HG02588 (cell line): ENCODE data around the gene CDO1.

Experiments
- ATAC-seq: cut with Tn5 transposase; IDR thresholded peaks from one replicate; pipeline ENCODE4 v1.9.1; 2021; ENCODE audit warnings: mild to moderate bottlenecking, moderate library complexity; ENCODE audit not compliant: unreplicated experiment

CDO1 gene

GRCh38 chr5:115816226-115817081 lies at the start of gene CDO1:
Gene CDO1 (minus strand): TSS chr5:115816659. CDS start chr5:115816397, 262 bp downstream.
- no peak for ATAC-seq

DNA sequence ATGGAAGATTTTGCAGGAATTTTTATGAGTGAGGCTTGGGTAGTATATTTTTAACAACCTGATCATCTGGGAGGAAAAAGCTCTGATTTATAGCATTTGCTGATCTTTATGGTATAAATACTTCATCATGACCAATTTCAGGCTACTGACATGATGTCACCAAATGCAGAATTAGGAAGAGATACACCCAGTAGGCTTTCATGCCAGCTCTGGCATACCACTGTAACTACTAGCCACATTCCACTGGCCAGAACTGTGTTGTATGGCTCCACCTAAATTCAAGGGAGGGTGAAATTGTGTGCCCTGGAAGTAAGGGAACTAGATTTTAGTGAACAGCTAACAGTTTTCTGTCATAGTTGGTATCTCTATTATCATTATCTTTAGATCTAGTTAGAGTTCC lies 42.9 kb upstream of the CDO1 start:
- no peak for ATAC-seq

- no peak for ATAC-seq
Observed at GRCh38 chr5:115858396-115858795, 41.9 kb upstream of the CDO1 start.

GRCh38 chr5:115857626-115858349 lies 41.3 kb upstream of the CDO1 start:
- ATAC-seq, result no peak

- ATAC-seq, result no peak
Observed at GRCh38 chr5:115857057-115857479, 40.6 kb upstream of the CDO1 start.

DNA sequence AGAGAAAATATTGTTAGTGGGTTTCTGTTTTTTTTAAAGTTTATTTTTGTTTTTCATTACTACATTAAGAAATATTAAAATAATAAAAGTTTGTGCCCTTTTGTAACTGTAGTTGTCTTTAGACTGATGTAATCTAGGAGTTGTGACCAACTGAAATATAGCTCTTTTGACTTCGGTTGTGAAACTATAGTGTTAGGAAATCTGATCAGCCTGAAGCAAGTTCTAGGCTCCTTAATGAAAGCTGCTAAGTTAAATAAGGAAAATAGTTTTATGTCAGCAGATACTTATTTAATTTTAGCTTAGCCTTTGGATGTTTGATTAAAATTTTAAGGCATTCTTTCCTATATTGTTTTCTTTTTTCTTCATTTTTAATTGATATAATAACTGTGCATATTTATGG lies 39.5 kb upstream of the CDO1 start:
- ATAC-seq, result no peak

DNA sequence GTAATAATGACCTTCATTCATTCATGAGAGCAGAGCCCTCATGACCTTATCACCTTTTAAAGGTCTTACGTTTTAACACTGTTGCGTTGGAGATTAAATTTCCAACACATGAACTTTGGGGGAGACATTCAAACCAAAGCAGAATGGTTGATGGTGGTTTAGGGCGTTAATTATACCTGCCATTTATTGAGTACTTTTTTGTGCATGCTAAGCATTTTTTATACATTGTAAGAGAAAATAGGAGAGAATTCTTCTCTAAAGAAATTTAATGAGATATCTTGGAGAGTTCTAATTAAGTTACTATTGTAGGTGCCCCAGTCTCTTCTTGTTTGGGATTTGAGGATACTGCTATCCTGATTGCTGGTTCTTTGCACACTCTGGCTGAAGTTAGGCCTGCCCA lies 37.7 kb upstream of the CDO1 start:
- ATAC-seq, result no peak

- ATAC-seq, result no peak
Observed at GRCh38 chr5:115850744-115851416, 34.4 kb upstream of the CDO1 start.

DNA sequence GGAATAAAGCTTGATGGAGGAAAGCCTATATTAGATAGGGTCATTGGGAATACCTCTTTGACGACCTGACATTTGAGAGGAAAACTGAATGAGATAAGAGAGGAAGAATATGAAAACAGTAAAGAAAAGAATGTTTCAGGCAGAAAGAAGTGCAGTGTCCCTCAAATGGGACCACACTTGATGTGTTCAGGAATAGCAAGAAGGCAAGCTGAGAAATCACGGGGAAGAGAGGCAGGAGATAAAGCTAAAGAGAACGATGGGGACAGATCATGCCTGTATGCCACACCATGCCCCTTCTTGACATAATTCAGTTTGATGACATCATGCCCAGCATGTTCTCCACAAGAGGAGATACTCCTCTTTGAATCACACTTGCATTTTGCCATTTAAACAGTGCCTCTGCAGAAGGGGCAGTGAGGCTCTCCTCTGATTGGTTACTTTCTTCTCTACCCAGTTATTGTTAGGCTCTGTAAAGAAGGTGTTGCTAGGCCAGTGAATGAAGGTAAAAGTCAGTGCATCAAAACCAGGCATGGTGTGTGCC lies 32.9 kb upstream of the CDO1 start:
- no peak for ATAC-seq

DNA sequence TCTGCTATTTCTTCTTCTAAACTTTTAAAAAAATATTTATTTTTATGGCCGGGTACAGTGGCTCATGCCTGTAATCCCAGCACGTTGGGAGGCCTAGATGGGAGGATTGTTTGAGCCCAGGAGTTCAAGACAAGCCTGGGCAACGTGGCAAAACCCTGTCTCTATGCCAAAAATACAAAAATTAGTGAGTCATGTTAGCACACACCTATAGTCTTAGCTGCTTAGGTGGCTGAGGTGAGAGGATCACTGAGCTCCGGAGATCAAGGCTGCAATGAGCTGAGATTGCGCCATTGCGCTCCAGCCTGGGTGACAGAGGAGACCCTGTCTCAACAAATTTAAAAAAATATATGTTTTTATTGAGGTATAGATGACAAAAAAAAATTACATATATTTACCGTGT lies 30.8 kb upstream of the CDO1 start:
- no peak for ATAC-seq

DNA sequence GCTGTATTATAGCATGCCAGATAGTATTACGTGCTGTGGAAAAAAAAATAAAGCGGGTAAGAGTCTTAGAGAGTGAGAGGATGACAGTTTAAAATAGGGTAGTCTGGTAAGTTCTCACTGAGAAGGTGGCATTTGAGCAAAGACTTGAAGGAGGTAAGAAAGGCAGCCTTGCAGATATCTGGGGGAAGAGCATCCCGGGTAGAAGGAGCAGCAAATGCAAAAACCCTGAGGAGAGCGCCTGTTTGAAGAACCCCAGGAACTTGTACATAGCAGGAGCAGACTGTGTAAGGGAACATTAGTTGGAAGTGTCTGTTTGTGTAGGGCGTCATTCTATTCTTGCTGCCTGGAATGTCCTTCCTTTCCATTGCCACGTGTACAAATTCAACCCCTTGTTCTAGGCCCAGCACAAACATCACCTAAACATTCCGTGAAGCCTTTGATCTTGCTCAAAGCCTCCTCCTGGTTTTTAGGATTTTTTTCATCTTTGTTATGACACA lies 27.9 kb upstream of the CDO1 start:
- no peak for ATAC-seq

GRCh38 chr5:115843444-115844130 lies 27.1 kb upstream of the CDO1 start:
- no peak for ATAC-seq

- no peak for ATAC-seq
Observed at GRCh38 chr5:115842952-115843351, 26.5 kb upstream of the CDO1 start.

DNA sequence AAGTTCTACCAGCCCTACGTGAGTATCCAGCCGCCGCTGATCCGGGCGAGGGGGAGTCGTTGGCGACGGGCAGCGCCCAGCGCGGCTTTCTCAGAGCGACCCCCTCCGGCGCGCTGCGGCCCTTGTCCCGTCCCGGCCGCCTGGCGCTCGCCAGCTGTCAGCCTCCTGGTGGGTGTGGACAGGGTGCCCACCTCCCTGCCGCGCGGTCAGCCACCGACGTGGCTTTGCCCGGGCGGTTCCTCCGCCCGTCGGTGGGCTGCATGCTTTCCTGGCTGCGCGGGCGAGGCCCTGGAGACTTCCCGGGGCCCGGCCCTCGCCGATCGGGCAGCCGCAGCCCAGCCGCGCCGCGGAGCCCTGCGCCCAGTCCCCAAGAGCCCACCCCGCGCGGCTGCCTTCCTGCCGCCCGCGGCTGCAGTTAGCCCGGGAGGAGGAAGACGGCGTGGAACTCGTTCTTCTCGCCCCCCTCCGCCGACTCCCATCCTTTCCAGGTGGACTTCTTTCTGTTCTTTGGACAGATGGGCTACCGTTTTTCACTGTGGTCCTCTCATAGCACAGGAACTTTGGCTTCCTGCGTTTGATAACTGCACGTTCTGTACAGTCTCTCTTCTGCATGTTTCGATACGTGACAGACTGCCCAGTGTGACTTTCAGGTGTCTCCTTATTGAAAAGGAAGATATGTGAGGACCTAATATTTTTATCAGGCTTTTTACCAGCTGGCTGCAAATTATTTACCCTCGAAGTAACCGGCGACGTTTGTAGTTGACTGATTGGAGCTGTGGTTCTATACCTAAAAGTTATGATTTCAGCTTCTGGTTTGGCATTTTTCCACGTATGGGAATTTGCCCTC lies 25.9 kb upstream of the CDO1 start:
- ATAC-seq, result peak; percentile 31

GRCh38 chr5:115841382-115842088 lies 25.1 kb upstream of the CDO1 start, which contains the start of the genes AP3S1 and ATG12:
Gene AP3S1 (plus strand): TSS chr5:115841935. CDS start chr5:115842038, 103 bp downstream.
Gene ATG12 (minus strand): TSS chr5:115841565. CDS start chr5:115841552, 13 bp downstream.
- ATAC-seq, result peak; percentile 87

GRCh38 chr5:115840873-115841272 lies 24.4 kb upstream of the CDO1 start:
- ATAC-seq, result no peak

DNA sequence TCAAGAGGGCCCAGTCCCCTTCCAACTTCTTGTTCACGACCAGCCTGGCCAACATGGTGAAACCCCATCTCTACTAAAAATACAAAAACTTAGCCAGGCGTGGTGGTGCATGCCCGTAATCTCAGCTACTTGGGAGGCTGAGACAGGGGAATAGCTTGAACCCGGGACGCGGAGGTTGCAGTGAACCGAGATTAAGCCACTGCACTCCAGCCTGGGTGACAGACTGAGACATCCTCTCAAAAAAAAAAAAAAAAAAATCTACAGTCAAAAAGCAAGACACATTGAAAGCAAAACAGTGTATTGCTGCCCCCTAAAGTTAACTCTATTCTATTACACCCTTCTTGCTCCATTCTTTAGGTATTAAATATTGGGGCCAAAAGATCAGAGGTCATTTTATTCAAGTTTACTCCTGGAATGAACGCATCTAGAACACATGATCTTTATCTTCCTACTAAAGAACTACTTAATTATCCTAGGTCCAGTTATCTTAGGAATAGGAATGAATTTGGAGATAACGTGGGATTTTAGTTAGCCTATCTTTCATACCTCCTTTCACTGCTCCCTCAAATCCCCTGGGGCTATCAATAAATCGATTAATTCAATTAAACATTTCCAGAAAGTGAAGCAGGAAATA lies 22.5 kb upstream of the CDO1 start:
- no peak for ATAC-seq

DNA sequence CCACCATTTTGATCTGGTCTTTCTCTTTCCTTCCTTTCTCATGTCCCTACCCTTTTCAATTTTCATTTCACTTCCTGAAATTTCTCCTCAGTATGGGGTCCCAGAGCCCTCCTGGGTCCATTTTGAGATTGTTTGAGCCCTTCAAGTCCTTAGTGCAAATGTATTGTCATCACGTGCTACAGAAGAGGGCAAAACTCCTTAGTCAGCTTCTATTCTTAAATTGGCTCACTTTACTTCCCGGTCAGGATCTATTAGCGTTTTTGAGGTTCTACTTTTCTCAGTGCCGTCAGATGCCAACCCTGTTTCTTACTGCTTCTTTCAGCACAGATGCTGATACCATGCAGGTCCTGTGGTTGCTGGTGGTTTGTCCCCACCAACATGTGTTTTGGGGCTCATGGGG lies 19.0 kb upstream of the CDO1 start:
- ATAC-seq, result no peak
